Naive thymus-derived CD8-positive, alpha-beta T cell (primary cell): ENCODE measurements around the gene F11. TPM values are rescaled to one million over a fixed set of nuclear protein-coding genes. Genes with fewer than 3 reads are reported as not detected.
"Not testable (repeated sequence)": the region's sequence is repeated elsewhere in the genome, so short reads cannot be mapped to it uniquely, and the experiment has no call there.

Experiments
- ATAC-seq, 2 donors: fragments of 150-1000 bp; cut with Tn5 transposase in 1 of 2; sonication (Bioruptor Pico), chemical (Tn5 transposase) in 1 of 2; 1 replicate in 1 of 2; 2 replicates in 1 of 2; pipeline ENCODE4 v1.10.0; 2021; ENCODE audit warnings: mild to moderate bottlenecking in 2 of 2, moderate library complexity in 2 of 2
- POLR2A ChIA-PET: fragments of 350-600 bp; sonication (Branson Sonifier 250); formaldehyde crosslinking; loops from one replicate; lab custom pipeline; 2021; ENCODE audit warnings: antibody characterized with exemption; lab: Charles Lee
- DNase-seq, 10 donors: peaks; one replicate each; pipeline versions ENCODE4 v3.0.0 to v3.0.0-alpha.2; 2020 to 2022
- H3K27ac Mint-ChIP-seq, 10 donors: one replicate each; pipeline ENCODE4 v1.8.0; 2020 to 2022; ENCODE audit warnings: mild to moderate bottlenecking in 10 of 10, mixed read lengths in 10 of 10, moderate library complexity in 4 of 10, inconsistent platforms in 1 of 10
- H3K27me3 Mint-ChIP-seq, 5 donors: one replicate each; pipeline ENCODE4 v1.8.0; 2021 to 2022; ENCODE audit warnings: mixed read lengths in 5 of 5
- H3K36me3 Mint-ChIP-seq, 3 donors: one replicate each; pipeline ENCODE4 v1.8.0; 2020 to 2022; ENCODE audit warnings: mixed read lengths in 3 of 3, mild to moderate bottlenecking in 2 of 3, inconsistent platforms in 1 of 3
- H3K4me1 Mint-ChIP-seq, 4 donors: one replicate each; pipeline ENCODE4 v1.8.0; 2021 to 2022; ENCODE audit warnings: mixed read lengths in 4 of 4
- H3K4me3 Mint-ChIP-seq, 10 donors: one replicate each; pipeline ENCODE4 v1.8.0; 2020 to 2022; ENCODE audit warnings: mild to moderate bottlenecking in 10 of 10, mixed read lengths in 10 of 10, moderate library complexity in 6 of 10, inconsistent platforms in 1 of 10
- H3K9me3 Mint-ChIP-seq, 9 donors: one replicate each; pipeline ENCODE4 v1.8.0; 2020 to 2022; ENCODE audit warnings: mixed read lengths in 9 of 9, mild to moderate bottlenecking in 3 of 9, inconsistent platforms in 1 of 9, moderate library complexity in 1 of 9
- polyA plus RNA-seq, 3 donors: library from polyadenylated mRNA; unstranded; fragments of 300-500 nt; fragmentation: Illumina TruSeq; gene quantifications; one replicate each; pipeline ENCODE4 v1.2.3, GENCODE V29; 2021
- total RNA-seq, 8 experiments: library from RNA in 2 of 8; stranded (reverse) in 2 of 8; gene quantifications; one replicate each; pipeline ENCODE4 v1.2.3 and lab custom pipeline; 2021 to 2026

The F11 gene
- total and polyA plus RNA-seq, 5 experiments from 2014 or later: not detected

- no peak overlapping the region for H3K4me3 Mint-ChIP-seq
- peaks cover 22 to 63% (median 36%) of the 10 kb centered on the region in 5 donors for H3K27me3 Mint-ChIP-seq
- POLR2A ChIA-PET: no interaction called here
- H3K4me1 Mint-ChIP-seq: peaks cover 3 to 8% (median 4%) of the 10 kb centered on the region in 4 donors
- no peak overlapping the region for H3K27ac Mint-ChIP-seq
- no peaks in the 10 kb centered on the region for H3K9me3 Mint-ChIP-seq
- DNase-seq (no peak), ATAC-seq (no peak)
- no peaks in the 10 kb centered on the region for H3K36me3 Mint-ChIP-seq
Measured at GRCh38 chr4:186294160-186294559, 28.2 kb downstream of the F11 start.

GRCh38 chr4:186296481-186296880, 30.5 kb downstream of the F11 start:
- Mint-ChIP-seq H3K4me1 (peaks cover 3 to 8% (median 4%) of the 10 kb centered on the region in 4 donors), H3K9me3 (no peaks in the 10 kb centered on the region), H3K36me3 (no peaks in the 10 kb centered on the region), H3K4me3 (no peak overlapping the region), H3K27me3 (peaks cover 22 to 81% (median 36%) of the 10 kb centered on the region in 5 donors), H3K27ac (no peak overlapping the region)
- DNase-seq (no peak), ATAC-seq (no peak)
- POLR2A ChIA-PET: no interaction called here

GRCh38 chr4:186297013-186297645, 31.1 kb downstream of the F11 start:
- H3K4me3 Mint-ChIP-seq: no peak overlapping the region
- H3K36me3 Mint-ChIP-seq: no peaks in the 10 kb centered on the region
- no peak for ATAC-seq
- POLR2A ChIA-PET: no interaction called here
- H3K4me1 Mint-ChIP-seq: peaks cover 3 to 8% (median 4%) of the 10 kb centered on the region in 4 donors
- H3K27me3 Mint-ChIP-seq: peaks cover 22 to 80% (median 36%) of the 10 kb centered on the region in 5 donors
- DNase-seq: peak in 3 of 10 donors; percentile 8 to 22 (median 12)
- peak overlapping the region in 1 of 10 donors; percentile 7 for H3K27ac Mint-ChIP-seq
- no peaks in the 10 kb centered on the region for H3K9me3 Mint-ChIP-seq

DNA sequence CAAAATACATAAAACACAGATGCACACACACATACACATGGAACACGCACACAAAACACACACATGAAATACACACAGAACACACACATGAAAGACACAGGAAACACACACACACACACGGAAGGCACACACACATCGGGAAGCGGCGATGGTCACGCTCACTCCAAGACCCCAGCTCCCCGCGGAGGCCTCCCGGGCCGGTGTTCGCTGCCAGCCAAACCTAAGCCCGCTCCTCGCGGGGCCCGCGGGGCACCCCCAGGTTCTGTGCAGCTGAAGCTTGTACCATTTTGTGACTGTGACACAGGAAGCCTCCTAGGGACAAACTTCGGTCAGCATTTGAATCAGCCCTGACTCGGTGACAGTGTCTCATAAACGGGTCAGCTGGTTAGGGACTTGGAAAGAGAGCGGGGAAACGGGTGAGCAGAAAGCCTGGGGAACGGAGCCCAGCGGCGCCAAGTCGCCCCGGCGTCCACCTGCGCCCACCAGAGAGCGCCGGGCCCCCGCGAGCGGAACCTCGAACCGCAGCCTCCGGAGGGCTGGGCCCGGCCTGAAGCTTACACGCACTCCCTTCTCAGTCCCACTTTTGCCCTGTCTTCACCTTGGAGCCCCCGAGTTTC, 32.1 kb downstream of the F11 start:
- no peak for ATAC-seq
- peaks cover 3 to 8% (median 4%) of the 10 kb centered on the region in 4 donors for H3K4me1 Mint-ChIP-seq
- POLR2A ChIA-PET: no interaction called here
- H3K36me3 Mint-ChIP-seq: no peaks in the 10 kb centered on the region
- peaks cover 19 to 74% (median 34%) of the 10 kb centered on the region in 5 donors for H3K27me3 Mint-ChIP-seq
- no peak overlapping the region for H3K4me3 Mint-ChIP-seq
- peak overlapping the region in 1 of 10 donors; percentile 7 for H3K27ac Mint-ChIP-seq
- no peak for DNase-seq
- H3K9me3 Mint-ChIP-seq: no peaks in the 10 kb centered on the region

GRCh38 chr4:186299291-186299690, 33.3 kb downstream of the F11 start:
- DNase-seq (no peak), ATAC-seq (no peak)
- Mint-ChIP-seq H3K9me3 (no peaks in the 10 kb centered on the region), H3K27me3 (peaks cover 15 to 74% (median 34%) of the 10 kb centered on the region in 5 donors), H3K4me1 (peaks cover 3 to 8% (median 4%) of the 10 kb centered on the region in 4 donors), H3K27ac (no peak overlapping the region), H3K4me3 (no peak overlapping the region), H3K36me3 (no peaks in the 10 kb centered on the region)
- POLR2A ChIA-PET: no interaction called here

GRCh38 chr4:186300659-186301390, 34.8 kb downstream of the F11 start:
- no peak overlapping the region for H3K4me3 Mint-ChIP-seq
- no peak overlapping the region for H3K27ac Mint-ChIP-seq
- H3K36me3 Mint-ChIP-seq: no peaks in the 10 kb centered on the region
- peaks cover 3 to 8% (median 4%) of the 10 kb centered on the region in 4 donors for H3K4me1 Mint-ChIP-seq
- peaks cover 18 to 83% (median 34%) of the 10 kb centered on the region in 5 donors for H3K27me3 Mint-ChIP-seq
- H3K9me3 Mint-ChIP-seq: no peaks in the 10 kb centered on the region
- DNase-seq (no peak), ATAC-seq (no peak)
- POLR2A ChIA-PET: no interaction called here

DNA sequence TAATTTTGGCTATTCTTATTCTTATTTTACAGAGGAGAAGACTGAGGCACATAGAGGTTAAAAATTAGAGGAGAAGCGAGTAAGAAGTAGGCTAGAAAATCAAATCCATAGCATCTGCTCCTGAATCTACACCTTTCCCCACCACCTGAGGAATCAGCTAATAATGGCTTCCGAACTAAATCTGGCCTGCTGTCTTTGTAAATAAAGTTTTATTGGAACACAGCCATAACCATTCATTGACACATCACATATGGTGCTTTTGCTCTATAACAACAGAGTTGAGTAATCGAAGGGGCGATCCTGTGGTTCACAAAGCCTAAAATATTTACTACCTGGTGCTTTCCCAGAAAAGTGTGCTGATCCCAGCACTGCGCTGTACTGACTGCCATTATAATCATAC, 38.2 kb downstream of the F11 start:
- H3K4me3 Mint-ChIP-seq: no peak overlapping the region
- no peaks in the 10 kb centered on the region for H3K36me3 Mint-ChIP-seq
- H3K4me1 Mint-ChIP-seq: no peaks in the 10 kb centered on the region
- no peak overlapping the region for H3K27ac Mint-ChIP-seq
- ATAC-seq (no peak), DNase-seq (no peak)
- no peaks in the 10 kb centered on the region for H3K9me3 Mint-ChIP-seq
- H3K27me3 Mint-ChIP-seq: peaks cover 16 to 74% (median 32%) of the 10 kb centered on the region in 5 donors
- POLR2A ChIA-PET: no interaction called here

GRCh38 chr4:186304866-186305505, 39.0 kb downstream of the F11 start:
- Mint-ChIP-seq H3K4me3 (no peak overlapping the region), H3K9me3 (no peaks in the 10 kb centered on the region), H3K27ac (no peak overlapping the region), H3K4me1 (no peaks in the 10 kb centered on the region), H3K36me3 (no peaks in the 10 kb centered on the region), H3K27me3 (peaks cover 14 to 68% (median 27%) of the 10 kb centered on the region in 5 donors)
- POLR2A ChIA-PET: no interaction called here
- DNase-seq (no peak), ATAC-seq (no peak)

GRCh38 chr4:186307497-186307896, 41.5 kb downstream of the F11 start:
- no peaks in the 10 kb centered on the region for H3K4me1 Mint-ChIP-seq
- peaks cover 17 to 68% (median 31%) of the 10 kb centered on the region in 5 donors for H3K27me3 Mint-ChIP-seq
- H3K36me3 Mint-ChIP-seq: no peaks in the 10 kb centered on the region
- no peak for ATAC-seq
- POLR2A ChIA-PET: no interaction called here
- H3K9me3 Mint-ChIP-seq: no peaks in the 10 kb centered on the region
- no peak overlapping the region for H3K4me3 Mint-ChIP-seq
- DNase-seq: no peak
- H3K27ac Mint-ChIP-seq: no peak overlapping the region

GRCh38 chr4:186307916-186308315, 41.9 kb downstream of the F11 start:
- H3K27me3 Mint-ChIP-seq: peaks cover 17 to 70% (median 35%) of the 10 kb centered on the region in 5 donors
- no peaks in the 10 kb centered on the region for H3K4me1 Mint-ChIP-seq
- no peaks in the 10 kb centered on the region for H3K9me3 Mint-ChIP-seq
- POLR2A ChIA-PET: no interaction called here
- DNase-seq: no peak
- no peak overlapping the region for H3K27ac Mint-ChIP-seq
- H3K4me3 Mint-ChIP-seq: no peak overlapping the region
- no peaks in the 10 kb centered on the region for H3K36me3 Mint-ChIP-seq
- no peak for ATAC-seq

- H3K4me3 Mint-ChIP-seq: no peak overlapping the region
- H3K36me3 Mint-ChIP-seq: no peaks in the 10 kb centered on the region
- H3K27me3 Mint-ChIP-seq: peaks cover 0 to 17% (median 3%) of the 10 kb centered on the region in 5 donors
- no peak overlapping the region for H3K27ac Mint-ChIP-seq
- no peaks in the 10 kb centered on the region for H3K4me1 Mint-ChIP-seq
- POLR2A ChIA-PET: no interaction called here
- ATAC-seq (no peak), DNase-seq (no peak)
- no peaks in the 10 kb centered on the region for H3K9me3 Mint-ChIP-seq
Measured at GRCh38 chr4:186318481-186318880, 52.5 kb downstream of the F11 start.

- ATAC-seq, H3K4me3 Mint-ChIP-seq, H3K27me3 Mint-ChIP-seq, POLR2A ChIA-PET, H3K9me3 Mint-ChIP-seq, H3K27ac Mint-ChIP-seq, H3K36me3 Mint-ChIP-seq, DNase-seq, H3K4me1 Mint-ChIP-seq: not testable (repeated sequence)
Measured at GRCh38 chr4:186324660-186325059, 58.7 kb downstream of the F11 start.

- ATAC-seq (no peak), DNase-seq (no peak)
- no peak overlapping the region for H3K27ac Mint-ChIP-seq
- H3K27me3 Mint-ChIP-seq: peaks cover 0 to 5% (median 1%) of the 10 kb centered on the region in 5 donors
- H3K4me1 Mint-ChIP-seq: no peaks in the 10 kb centered on the region
- POLR2A ChIA-PET: no interaction called here
- H3K36me3 Mint-ChIP-seq: peaks cover 0 to 5% (median 3%) of the 10 kb centered on the region in 3 donors
- no peak overlapping the region for H3K4me3 Mint-ChIP-seq
- H3K9me3 Mint-ChIP-seq: peaks cover 1 to 16% (median 10%) of the 10 kb centered on the region in 9 donors
Measured at GRCh38 chr4:186326391-186326790, 60.4 kb downstream of the F11 start.
